Spleen (tissue), 11 donors: ENCODE results near the gene PLEKHA5. TPM values are rescaled to one million over a fixed set of nuclear protein-coding genes. Genes with fewer than 3 reads are reported as not detected.

Experiments used
- DNase-seq: peaks from one replicate; pipeline ENCODE4 v3.0.0-alpha.2; 2020
- H3K27ac ChIP-seq, 8 donors: fragments of 200-600 bp; sonication (generic) in 7 of 8; 1 replicate in 4 of 8; 2 replicates in 4 of 8; pipeline versions ENCODE4 v1.5.0 to v1.8.0; 2016 to 2021; ENCODE audit warnings: inconsistent platforms in 4 of 8, mild to moderate bottlenecking in 4 of 8, moderate library complexity in 1 of 8
- H3K27me3 ChIP-seq, 7 donors: fragments of 200-600 bp; sonication (generic) in 6 of 7; replicated peaks in 1 of 7; 1 replicate in 4 of 7; 2 replicates in 3 of 7; pipeline versions ENCODE4 v1.5.0 to v1.8.0; 2016 to 2021; ENCODE audit warnings: inconsistent platforms in 3 of 7, mild to moderate bottlenecking in 1 of 7
- H3K36me3 ChIP-seq, 6 donors: fragments of 200-600 bp; sonication (generic) in 5 of 6; 1 replicate in 4 of 6; 2 replicates in 2 of 6; pipeline versions ENCODE4 v1.5.0 to v1.8.0; 2016 to 2021; ENCODE audit warnings: inconsistent platforms in 2 of 6
- H3K4me1 ChIP-seq, 6 donors: fragments of 200-600 bp; sonication (generic) in 5 of 6; 1 replicate in 3 of 6; 2 replicates in 3 of 6; pipeline versions ENCODE4 v1.5.0 to v1.8.0; 2016 to 2021; ENCODE audit warnings: inconsistent platforms in 3 of 6
- H3K4me3 ChIP-seq, 8 donors: fragments of 200-600 bp; sonication (generic) in 7 of 8; 1 replicate in 4 of 8; 2 replicates in 4 of 8; pipeline versions ENCODE4 v1.5.0 to v1.8.0; 2016 to 2021; ENCODE audit warnings: inconsistent platforms in 4 of 8, mild to moderate bottlenecking in 4 of 8, moderate library complexity in 2 of 8
- H3K9me3 ChIP-seq, 8 donors: fragments of 200-600 bp; sonication (generic) in 7 of 8; 1 replicate in 4 of 8; 2 replicates in 4 of 8; pipeline versions ENCODE4 v1.5.0 to v1.8.0; 2016 to 2021; ENCODE audit warnings: inconsistent platforms in 4 of 8
- POLR2A ChIP-seq, 3 donors: fragments of 450-650 bp; IDR thresholded peaks; one replicate each; pipeline ENCODE4 v1.5.1; 2017; ENCODE audit warnings: antibody characterized with exemption in 3 of 3, mild to moderate bottlenecking in 1 of 3
- POLR2AphosphoS5 ChIP-seq, 3 donors: sonication (generic); formaldehyde crosslinking; IDR thresholded peaks; one replicate each; pipeline ENCODE4 v1.5.1; 2017; ENCODE audit warnings: antibody characterized with exemption in 3 of 3
- WGBS, 5 donors: extraction: QIAGEN DNeasy Blood & Tissue Kit in 3 of 5; methylation state at CpG; one replicate each; pipeline versions ENCODE4 v1.1.5 to v1.1.7; 2013 to 2018; 5-methylcytosine and 5-hydroxymethylcytosine counted together
- intact Hi-C: fragments of 100-400 bp; cut with DNase I; formaldehyde crosslinking; loops from one replicate; pipeline ENCODE4 v1.15.0; 2023; ENCODE audit warnings: low total_unique reads
- polyA plus RNA-seq, 3 donors: library from polyadenylated mRNA; stranded (reverse); fragments of 200-250 nt; gene quantifications; one replicate each; pipeline ENCODE4 v1.2.1, GENCODE V29; 2013
- total RNA-seq, 7 donors: library from RNA; depleted of rRNA in 3 of 7; stranded (reverse); fragments of >200 nt in 3 of 7; fragmentation: NEBNext Ultra II Directional in 4 of 7; extraction: Animal tissue kit (Norgen Biotek cat#: 25700) in 4 of 7; gene quantifications; one replicate each; pipeline versions ENCODE4 v1.1.0 to v1.2.1, GENCODE V29; 2016 to 2021
- TF ChIP-seq, protein P1 (sequence below), 11 experiments: fragments of 200-600 bp in 7 of 11; fragments of 450-650 bp in 4 of 11; sonication (generic) in 4 of 11; IDR thresholded peaks in 8 of 11; conservative IDR thresholded peaks in 3 of 11; 1 replicate in 7 of 11; 2 replicates in 4 of 11; pipeline versions ENCODE4 v1.4.0 to v1.8.0; 2016 to 2021; ENCODE audit warnings: antibody characterized with exemption in 11 of 11, inconsistent platforms in 4 of 11, mild to moderate bottlenecking in 1 of 11
- donor health status: healthy with polysubstance abuse.
- donor health status: DM: no; HTN: no; CAD: no; lungs with moderate emphysema.
- donor health status: DM: no; HTN: no; CAD: no.
- donor health status: Bipolar disorder and iron deficiency.
- donor health status: healthy.
- donor health status: DM: no; HTN: no; CAD: no.
- donor health status: DM: yes; HTN: yes; CAD: no.

PLEKHA5 gene
- total and polyA plus RNA-seq, 10 donors, result 1.3 to 13.6 (median 6.5) TPM

DNA sequence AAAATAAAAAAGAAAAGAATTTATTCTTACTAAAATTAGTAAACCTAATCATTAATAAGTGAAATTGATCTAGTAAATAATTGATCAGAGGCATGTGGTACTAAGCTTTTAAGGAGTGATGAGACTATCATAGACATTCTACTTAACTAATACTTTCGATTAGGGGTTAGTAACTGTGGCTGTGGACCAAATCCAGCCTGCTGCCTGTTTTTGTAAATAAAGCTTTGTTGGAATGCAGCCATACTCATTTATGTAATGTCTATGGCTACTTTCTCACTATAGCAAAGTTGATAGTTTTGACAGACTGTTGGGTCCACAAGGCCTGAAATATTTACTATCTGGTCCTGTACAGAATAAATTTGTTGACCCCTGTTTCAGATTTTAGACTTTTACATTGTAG, 63.2 kb downstream of the PLEKHA5 start:
- H3K27ac ChIP-seq, result no peak overlapping the region
- peaks cover 0 to 13% (median 5%) of the 10 kb centered on the region in 6 donors for H3K4me1 ChIP-seq
- H3K4me3 ChIP-seq, result no peak overlapping the region
- intact Hi-C loops, result no loop called here
- H3K36me3 ChIP-seq, result no peaks in the 10 kb centered on the region
- no peak for DNase-seq
- 79 to 94% (median 88%) methylated on average over 1 of the region's 1 CpG for WGBS, 5 donors
- no peaks in the 10 kb centered on the region for H3K27me3 ChIP-seq
- TF ChIP-seq POLR2AphosphoS5 (IDR thresholded peaks at IDR 0.05) (no peak), POLR2A (IDR thresholded peaks at IDR 0.05) (no peak)
- TF ChIP-seq, protein P1, sequence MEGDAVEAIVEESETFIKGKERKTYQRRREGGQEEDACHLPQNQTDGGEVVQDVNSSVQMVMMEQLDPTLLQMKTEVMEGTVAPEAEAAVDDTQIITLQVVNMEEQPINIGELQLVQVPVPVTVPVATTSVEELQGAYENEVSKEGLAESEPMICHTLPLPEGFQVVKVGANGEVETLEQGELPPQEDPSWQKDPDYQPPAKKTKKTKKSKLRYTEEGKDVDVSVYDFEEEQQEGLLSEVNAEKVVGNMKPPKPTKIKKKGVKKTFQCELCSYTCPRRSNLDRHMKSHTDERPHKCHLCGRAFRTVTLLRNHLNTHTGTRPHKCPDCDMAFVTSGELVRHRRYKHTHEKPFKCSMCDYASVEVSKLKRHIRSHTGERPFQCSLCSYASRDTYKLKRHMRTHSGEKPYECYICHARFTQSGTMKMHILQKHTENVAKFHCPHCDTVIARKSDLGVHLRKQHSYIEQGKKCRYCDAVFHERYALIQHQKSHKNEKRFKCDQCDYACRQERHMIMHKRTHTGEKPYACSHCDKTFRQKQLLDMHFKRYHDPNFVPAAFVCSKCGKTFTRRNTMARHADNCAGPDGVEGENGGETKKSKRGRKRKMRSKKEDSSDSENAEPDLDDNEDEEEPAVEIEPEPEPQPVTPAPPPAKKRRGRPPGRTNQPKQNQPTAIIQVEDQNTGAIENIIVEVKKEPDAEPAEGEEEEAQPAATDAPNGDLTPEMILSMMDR (IDR thresholded peaks at IDR 0.05 in 8 of 11, conservative IDR thresholded peaks at IDR 0.05 in 3 of 11), result no peak
- no peaks in the 10 kb centered on the region for H3K9me3 ChIP-seq

DNA sequence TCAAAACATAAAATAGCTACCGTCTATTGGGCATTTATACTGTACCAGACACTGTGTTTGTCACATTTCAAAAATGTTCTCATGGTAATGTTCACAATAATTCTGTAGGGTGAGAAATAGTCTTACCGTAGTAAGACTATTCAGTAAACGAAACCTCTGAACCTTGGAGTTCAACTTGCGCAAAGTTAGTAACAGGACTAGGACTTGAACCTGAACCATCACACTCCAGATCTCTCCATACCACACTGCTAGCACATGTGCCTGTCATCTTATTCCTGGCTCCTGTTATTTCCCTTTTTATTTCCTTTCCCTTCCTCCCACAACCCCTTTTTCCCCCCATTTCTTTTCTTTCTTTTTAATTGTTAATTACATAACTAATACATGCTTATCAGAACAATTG, 65.4 kb downstream of the PLEKHA5 start:
- no peaks in the 10 kb centered on the region for H3K9me3 ChIP-seq
- intact Hi-C loops, result no loop called here
- no peak overlapping the region for H3K27ac ChIP-seq
- H3K4me1 ChIP-seq, result peaks cover 0 to 11% (median 4%) of the 10 kb centered on the region in 6 donors
- TF ChIP-seq, protein P1 (IDR thresholded peaks at IDR 0.05 in 8 of 11, conservative IDR thresholded peaks at IDR 0.05 in 3 of 11), result no peak
- no peak for TF ChIP-seq POLR2AphosphoS5 (IDR thresholded peaks at IDR 0.05)
- TF ChIP-seq POLR2A (IDR thresholded peaks at IDR 0.05), result no peak
- no peak for DNase-seq
- no peaks in the 10 kb centered on the region for H3K27me3 ChIP-seq
- WGBS, 5 donors, result 93 to 97% (median 96%) methylated on average over 4 of the region's 4 CpGs
- no peaks in the 10 kb centered on the region for H3K36me3 ChIP-seq
- H3K4me3 ChIP-seq, result no peak overlapping the region

DNA sequence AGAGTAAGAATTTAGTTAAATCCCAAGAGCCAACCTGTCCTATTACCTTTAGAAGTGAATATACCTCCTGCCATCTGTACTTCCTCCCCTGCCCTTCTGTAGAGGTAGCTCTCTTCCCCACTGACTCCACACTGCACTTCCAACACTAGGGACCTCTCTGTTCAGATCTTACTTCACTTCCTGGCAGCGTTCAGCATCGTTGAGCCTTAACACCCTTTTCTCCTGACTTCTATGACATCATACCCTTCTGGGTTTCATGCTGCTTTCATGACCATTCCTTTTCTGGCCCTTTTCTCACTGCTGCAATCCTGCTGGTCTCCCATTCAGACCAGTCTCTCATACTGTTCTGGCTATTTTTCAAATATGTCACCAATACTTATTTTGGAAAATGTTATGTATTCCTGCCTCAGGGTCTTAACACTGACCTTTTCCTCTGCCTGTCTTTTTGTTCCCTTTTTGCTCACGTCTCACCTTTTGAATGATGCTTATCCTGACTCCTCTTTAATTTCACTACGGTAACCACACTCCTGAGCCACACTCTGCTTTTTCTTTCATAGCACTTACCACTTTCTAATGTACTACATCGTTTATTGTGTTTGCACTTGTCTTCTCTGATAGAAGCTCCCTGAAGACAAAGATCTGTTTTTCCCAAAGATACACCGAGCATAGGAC, 67.6 kb downstream of the PLEKHA5 start:
- no peaks in the 10 kb centered on the region for H3K9me3 ChIP-seq
- WGBS, 5 donors, result 58 to 70% (median 60%) methylated on average over 6 of the region's 6 CpGs
- no peak overlapping the region for H3K4me3 ChIP-seq
- no peak for DNase-seq
- no peaks in the 10 kb centered on the region for H3K36me3 ChIP-seq
- no peak overlapping the region for H3K27ac ChIP-seq
- no peaks in the 10 kb centered on the region for H3K4me1 ChIP-seq
- intact Hi-C loops, result no loop called here
- TF ChIP-seq, protein P1 (IDR thresholded peaks at IDR 0.05 in 8 of 11, conservative IDR thresholded peaks at IDR 0.05 in 3 of 11), result no peak
- TF ChIP-seq POLR2A (IDR thresholded peaks at IDR 0.05) (no peak), POLR2AphosphoS5 (IDR thresholded peaks at IDR 0.05) (no peak)
- no peaks in the 10 kb centered on the region for H3K27me3 ChIP-seq

DNA sequence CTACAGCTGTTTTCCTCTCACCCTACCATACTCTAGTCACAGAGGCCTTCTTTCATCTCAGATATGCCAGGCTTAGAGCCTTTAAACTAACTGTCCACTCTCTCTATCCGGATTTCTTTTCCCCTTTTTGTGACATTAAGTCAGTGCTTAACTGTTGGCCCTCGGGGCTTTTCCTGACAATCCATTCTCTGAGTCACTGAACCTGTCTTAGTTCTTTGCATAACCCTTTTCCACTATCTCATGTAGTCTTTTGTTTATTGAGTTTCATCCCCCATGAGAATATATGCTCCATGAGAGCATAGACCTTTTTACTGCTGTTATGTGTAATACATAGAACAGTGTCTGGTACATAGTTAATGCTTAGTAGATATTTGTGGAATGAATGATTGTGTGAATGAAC, 68.7 kb downstream of the PLEKHA5 start:
- H3K36me3 ChIP-seq, result no peaks in the 10 kb centered on the region
- no peaks in the 10 kb centered on the region for H3K9me3 ChIP-seq
- no peak for TF ChIP-seq POLR2A (IDR thresholded peaks at IDR 0.05)
- TF ChIP-seq, protein P1 (IDR thresholded peaks at IDR 0.05 in 8 of 11, conservative IDR thresholded peaks at IDR 0.05 in 3 of 11), result no peak
- no peak for TF ChIP-seq POLR2AphosphoS5 (IDR thresholded peaks at IDR 0.05)
- H3K4me3 ChIP-seq, result no peak overlapping the region
- no peak overlapping the region for H3K27ac ChIP-seq
- no peaks in the 10 kb centered on the region for H3K4me1 ChIP-seq
- intact Hi-C loops, result no loop called here
- H3K27me3 ChIP-seq, result no peaks in the 10 kb centered on the region
- WGBS, 5 donors, result 70 to 91% (median 82%) methylated on average over 2 of the region's 2 CpGs
- no peak for DNase-seq
